ENCODE measurements around the gene PDIA5. TPM values are rescaled to one million over a fixed set of nuclear protein-coding genes. Genes with fewer than 3 reads are reported as not detected.
A peak's percentile ranks its signal among the peaks of the same experiment; 100 is the strongest.

PDIA5 gene
- total RNA-seq, 1 experiment from 2014 or later = 24.3 TPM

GRCh38 chr3:123085293-123085931, 18.6 kb downstream of the PDIA5 start:
- Histone ChIP-seq H3K27ac (ENCODE audit: insufficient read length, low read depth, low read length) (no peak overlapping the region), H3K9me3 (ENCODE audit: control insufficient read depth, low read depth, low read length) (no peaks in the 10 kb centered on the region), H3K9ac (ENCODE audit: extremely low read depth, insufficient read length, low read length) (no peak overlapping the region), H3K18ac (ENCODE audit: insufficient read length, low read depth, low read length) (no peak overlapping the region), H2AK5ac (ENCODE audit: insufficient read length, low read length) (no peak overlapping the region), H3K23ac (ENCODE audit: insufficient read length, low read depth, low read length) (no peak overlapping the region), H3K14ac (ENCODE audit: insufficient read depth, low read length) (no peak overlapping the region), H3K23me2 (ENCODE audit: insufficient read length, low read depth, low read length, poor library complexity, severe bottlenecking) (no peaks in the 10 kb centered on the region), H3T11ph (ENCODE audit: low read length) (no peak overlapping the region), H4K91ac (ENCODE audit: insufficient read length, low read depth, low read length) (no peak overlapping the region), H3K4me2 (ENCODE audit: insufficient read depth, insufficient read length, low read length) (no peak overlapping the region), H2BK15ac (ENCODE audit: low read depth, low read length) (no peak overlapping the region), H3K79me1 (ENCODE audit: insufficient read depth, low read depth, low read length, poor library complexity, severe bottlenecking) (peaks cover 2% of the 10 kb centered on the region), H3K27me3 (ENCODE audit: insufficient read depth, low read length) (no peaks in the 10 kb centered on the region), H2BK20ac (ENCODE audit: low read depth, low read length, poor library complexity, severe bottlenecking) (no peak overlapping the region), H4K8ac (replicated peaks; ENCODE audit: insufficient read length, low read depth, low read length) (no peak overlapping the region), H4K5ac (ENCODE audit: insufficient read length, low read depth, low read length) (no peak overlapping the region), H4K20me1 (ENCODE audit: control insufficient read depth, insufficient read depth, insufficient read length) (peaks cover 2% of the 10 kb centered on the region), H2BK5ac (ENCODE audit: insufficient read length, low read length) (no peak overlapping the region), H2BK120ac (ENCODE audit: low read depth, low read length, poor library complexity, severe bottlenecking) (no peak overlapping the region), H3K4ac (ENCODE audit: low read depth, low read length) (no peak overlapping the region), H3K56ac (ENCODE audit: insufficient read length, low read depth, low read length) (no peak overlapping the region), H2BK12ac (ENCODE audit: insufficient read length, low read depth, low read length) (no peak overlapping the region), H3K79me2 (ENCODE audit: insufficient read depth, low read length) (peaks cover 16% of the 10 kb centered on the region; the same call in 1 of the 2 replicates), H3K4me1 (ENCODE audit: insufficient read depth, low read length) (peaks cover 17% of the 10 kb centered on the region), H2AFZ (ENCODE audit: low read length) (no peak overlapping the region)
- Mint-ChIP-seq H3K27me3 (ENCODE audit: low read depth) (no peaks in the 10 kb centered on the region; the same call in 1 of the 2 replicates), H3K4me3 (peak overlapping the region in 1 of 2 experiments; percentile 42; a peak in 1 of 5 replicates), H3K27ac (peak overlapping the region in 1 of 3 experiments; percentile 10; a peak in 2 of 7 replicates), H3K36me3 (ENCODE audit: insufficient read depth in 1 of 3, low read depth in 3 of 3) (peaks cover 0 to 4% (median 0%) of the 10 kb centered on the region in 3 experiments; a peak in 1 of 7 replicates), H3K4me1 (peaks cover 80 to 83% of the 10 kb centered on the region in 2 experiments), H3K9me3 (no peaks in the 10 kb centered on the region)
- no peak for TF ChIP-seq CTCF (conservative IDR thresholded peaks at IDR 0.05)
- DNase-seq = no peak
- no CpG with 5 or more reads among the region's 10 CpGs for WGBS (ENCODE audit: extremely low coverage, insufficient read length, low lambda C conversion rate)

All from H9 (cell line).